HepG2 (cell line): ENCODE measurements around the gene UAP1L1. TPM values are rescaled to one million over a fixed set of nuclear protein-coding genes. Genes with fewer than 3 reads are reported as not detected.

Experiments
- FOSL1 ChIP-seq: sonication (generic); formaldehyde crosslinking; IDR thresholded peaks from 2 replicates; pipeline ENCODE4 v1.9.0; 2021; ENCODE audit warnings: missing genetic modification reagents, borderline replicate concordance
- MLX ChIP-seq: IDR thresholded peaks from 2 replicates; pipeline ENCODE4 v1.6.1; 2016
- TRIM22 ChIP-seq: fragments of 450-650 bp; IDR thresholded peaks from 2 replicates; pipeline ENCODE4 v1.6.1; 2017
- XRCC5 ChIP-seq: fragments of 200-400 bp; formaldehyde crosslinking; optimal IDR thresholded peaks from 2 replicates; pipeline ENCODE3; 2017; ENCODE audit warnings: mild to moderate bottlenecking, low read length
- ZBTB40 ChIP-seq, 2 experiments: fragments of 450-650 bp in 1 of 2; sonication (generic) in 1 of 2; formaldehyde crosslinking in 1 of 2; IDR thresholded peaks; 2 replicates each; pipeline versions ENCODE4 v1.6.1 to v1.8.0; 2016 to 2022; ENCODE audit warnings: antibody characterized with exemption in 1 of 2, mild to moderate bottlenecking in 1 of 2, missing genetic modification reagents in 1 of 2
- ZNF143 ChIP-seq: sonication (generic); formaldehyde crosslinking; IDR thresholded peaks from 2 replicates; pipeline ENCODE4 v1.4.0; 2020; ENCODE audit warnings: missing genetic modification reagents
- ZNF513 ChIP-seq: sonication (generic); formaldehyde crosslinking; conservative IDR thresholded peaks from 2 replicates; pipeline ENCODE4 v1.5.0; 2020; ENCODE audit warnings: missing genetic modification reagents
- ZNF710 ChIP-seq: sonication (generic); formaldehyde crosslinking; IDR thresholded peaks from 2 replicates; pipeline ENCODE4 v1.5.0; 2020; ENCODE audit warnings: mild to moderate bottlenecking, missing genetic modification reagents, borderline replicate concordance
- ZNF768 ChIP-seq: sonication (generic); formaldehyde crosslinking; IDR thresholded peaks from 2 replicates; pipeline ENCODE4 v1.4.0; 2020; ENCODE audit warnings: missing genetic modification reagents
- polyA plus RNA-seq, 8 experiments: library from polyadenylated mRNA; depleted of rRNA in 3 of 8; stranded (reverse) in 7 of 8; unstranded in 1 of 8; fragments of >200 nt; fragmentation: Illumina TruSeq in 4 of 8; extraction: Trizol in 4 of 8; gene quantifications; 2 replicates each; pipeline versions ENCODE4 v1.2.1 to v1.2.3, GENCODE V29; 2011 to 2016; ENCODE audit warnings: low read depth in 4 of 8, missing spikeins in 1 of 8, mixed read lengths in 1 of 8; ENCODE audit not compliant: insufficient read depth in 1 of 8
- total RNA-seq, 5 experiments: library from RNA; depleted of rRNA; stranded (reverse); fragments of >200 nt; fragmentation: Illumina TruSeq; extraction: Trizol; gene quantifications; 2 replicates each; pipeline ENCODE4 v1.2.3, GENCODE V29; 2016; ENCODE audit warnings: low read depth in 1 of 5
- TF ChIP-seq, protein P1 (sequence below): IDR thresholded peaks from 2 replicates; pipeline ENCODE4 v1.6.1; 2016; ENCODE audit warnings: missing biosample characterization, missing genetic modification reagents, low read depth

UAP1L1 gene
- total and polyA plus RNA-seq, 2 of the 13 experiments (the other 11 are each of a cell fraction or from before 2014, with no cell fraction given): 5.4 to 6.4 TPM

DNA sequence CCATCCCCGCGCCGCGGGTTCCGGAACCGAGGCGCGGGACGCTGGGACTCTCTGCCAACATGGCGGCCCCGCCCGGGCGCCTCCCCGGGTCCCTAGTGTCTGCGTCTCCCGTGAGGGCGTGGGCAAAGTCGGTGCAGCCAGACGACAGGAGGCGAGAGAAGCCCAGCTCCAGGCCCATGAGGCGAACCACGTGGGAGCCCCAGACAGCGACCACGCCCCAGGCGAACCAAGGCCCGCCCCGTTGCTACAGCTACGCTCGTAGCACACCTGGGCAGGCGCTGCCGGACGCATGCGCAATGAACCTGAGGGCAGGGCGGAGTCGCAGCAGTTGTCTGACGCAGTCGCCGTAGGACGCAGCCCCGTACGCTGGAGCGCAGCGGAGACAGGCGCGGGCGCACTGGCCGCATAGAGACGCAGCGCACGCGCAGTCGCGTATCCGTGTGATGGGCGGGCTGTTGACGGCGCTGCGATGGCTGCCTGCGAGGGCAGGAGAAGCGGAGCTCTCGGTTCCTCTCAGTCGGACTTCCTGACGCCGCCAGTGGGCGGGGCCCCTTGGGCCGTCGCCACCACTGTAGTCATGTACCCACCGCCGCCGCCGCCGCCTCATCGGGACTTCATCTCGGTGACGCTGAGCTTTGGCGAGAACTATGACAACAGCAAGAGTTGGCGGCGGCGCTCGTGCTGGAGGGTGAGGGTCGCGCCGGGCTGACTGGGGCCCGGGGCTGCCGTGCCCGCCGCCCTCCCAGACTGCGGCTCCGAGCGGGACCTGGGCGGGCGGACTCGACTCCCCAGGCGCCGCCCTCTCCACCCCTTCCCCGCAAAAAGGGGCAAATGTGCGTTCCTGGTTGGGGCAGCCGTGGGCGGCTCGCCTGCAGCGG lies 9.5 kb downstream of the UAP1L1 start, which contains the start of gene MAN1B1 (continued):
- TF ChIP-seq ZNF710 (CRISPR knock-in tag): no peak
- no peak; the same call in 1 of the 2 replicates for TF ChIP-seq ZNF768 (CRISPR knock-in tag)
- TF ChIP-seq FOSL1 (CRISPR knock-in tag): no peak
- TF ChIP-seq, protein P1, sequence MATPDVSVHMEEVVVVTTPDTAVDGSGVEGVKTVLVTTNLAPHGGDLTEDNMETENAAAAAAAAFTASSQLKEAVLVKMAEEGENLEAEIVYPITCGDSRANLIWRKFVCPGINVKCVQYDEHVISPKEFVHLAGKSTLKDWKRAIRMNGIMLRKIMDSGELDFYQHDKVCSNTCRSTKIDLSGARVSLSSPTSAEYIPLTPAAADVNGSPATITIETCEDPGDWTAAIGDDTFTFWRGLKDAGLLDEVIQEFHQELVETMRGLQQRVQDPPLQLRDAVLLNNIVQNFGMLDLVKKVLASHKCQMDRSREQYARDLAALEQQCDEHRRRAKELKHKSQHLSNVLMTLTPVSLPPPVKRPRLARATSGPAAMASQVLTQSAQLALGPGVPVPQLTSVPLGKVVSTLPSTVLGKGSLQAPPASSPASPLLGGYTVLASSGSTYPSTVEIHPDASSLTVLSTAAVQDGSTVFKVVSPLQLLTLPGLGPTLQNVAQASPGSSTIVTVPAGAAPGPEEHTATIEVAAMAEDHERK (CRISPR knock-in tag): peak; percentile 94
- TF ChIP-seq ZBTB40 (IDR thresholded peaks at IDR 0.05): no peak
- peak; percentile 51 for TF ChIP-seq ZBTB40 (CRISPR knock-in tag; IDR thresholded peaks at IDR 0.05)
- no peak for TF ChIP-seq XRCC5
- no peak for TF ChIP-seq TRIM22
- TF ChIP-seq MLX: no peak
- 0 out of 2 replicates have a peak, but pooled peaks have one; percentile 28 for TF ChIP-seq ZNF143
- TF ChIP-seq ZNF513 (CRISPR knock-in tag): no peak
